Endothelial cell of umbilical vein (primary cell): ENCODE measurements around the gene RNU6-8. TPM values are rescaled to one million over a fixed set of nuclear protein-coding genes. Genes with fewer than 3 reads are reported as not detected.

Experiments used
- BruUV-seq: library from RNA; stranded (reverse); fragments of 400-500 nt; replicated peaks from 2 replicates; lab custom pipeline; 2021; lab: Mats Ljungman, UMichigan
- CTCF ChIA-PET: fragments of 300-600, 350-600 bp; sonication (Branson Sonifier 250); formaldehyde crosslinking; loops from one replicate; lab custom pipeline; 2021; ENCODE audit warnings: antibody characterized with exemption, inconsistent platforms; lab: Charles Lee
- POLR2A ChIA-PET: fragments of 300-600, 350-600 bp; sonication (Branson Sonifier 250); formaldehyde crosslinking; loops from one replicate; lab custom pipeline; 2021; ENCODE audit warnings: antibody characterized with exemption, inconsistent platforms; lab: Charles Lee
- DNase-seq: peaks from one replicate; pipeline ENCODE4 v3.0.0-alpha.2; 2011; ENCODE audit warnings: low read depth, low spot score
- FAIRE-seq: peaks from 2 replicates; lab custom pipeline; 2011; peaks lifted over from hg19 to GRCh38; lab: Jason Lieb, UNC
- H2AFZ ChIP-seq: 2 replicates; pipeline ENCODE4 v1.6.0; 2012; ENCODE audit warnings: low read depth, low read length, control low read depth, inconsistent platforms
- H3K27ac ChIP-seq: 2 replicates; pipeline ENCODE4 v1.5.1; 2011; ENCODE audit warnings: low read depth, mild to moderate bottlenecking, control low read depth, low read length, moderate library complexity; ENCODE audit not compliant: insufficient read depth
- H3K27me3 ChIP-seq, 2 experiments: 2 replicates each; pipeline versions ENCODE4 v1.6.0 to v1.6.1; 2011; ENCODE audit warnings: low read length in 2 of 2, mixed read lengths in 1 of 2; ENCODE audit not compliant: control insufficient read depth in 2 of 2, insufficient read depth in 2 of 2
- H3K36me3 ChIP-seq, 2 experiments: 2 replicates in 1 of 2; 3 replicates in 1 of 2; pipeline ENCODE4 v1.5.1; 2011; ENCODE audit warnings: low read length in 2 of 2, mild to moderate bottlenecking in 1 of 2, moderate library complexity in 1 of 2; ENCODE audit not compliant: control insufficient read depth in 2 of 2, insufficient read depth in 2 of 2; ENCODE audit errors: extremely low read depth in 1 of 2
- H3K4me1 ChIP-seq: 3 replicates; pipeline ENCODE4 v1.5.1; 2011; ENCODE audit warnings: mild to moderate bottlenecking, low read length; ENCODE audit not compliant: control insufficient read depth, insufficient read depth; ENCODE audit errors: extremely low read depth
- H3K4me2 ChIP-seq: 2 replicates; pipeline ENCODE4 v1.6.1; 2011; ENCODE audit warnings: low read length, control low read depth, mixed read lengths; ENCODE audit not compliant: insufficient read depth
- H3K4me3 ChIP-seq, 3 experiments: fragments of 200-600 bp in 1 of 3; sonication (generic), shearing (Covaris generic) in 1 of 3; replicated peaks in 1 of 3; 2 replicates each; pipeline ENCODE4 v1.5.1; 2011 to 2016; ENCODE audit warnings: control low read depth in 3 of 3, low read length in 3 of 3, mild to moderate bottlenecking in 2 of 3, inconsistent platforms in 1 of 3, low read depth in 1 of 3, moderate library complexity in 1 of 3; ENCODE audit not compliant: insufficient read depth in 1 of 3
- H3K79me2 ChIP-seq: 2 replicates; pipeline ENCODE4 v1.6.0; 2012; ENCODE audit warnings: low read length, inconsistent platforms; ENCODE audit not compliant: control insufficient read depth, insufficient read depth
- H3K9ac ChIP-seq: replicated peaks from 2 replicates; pipeline ENCODE3; 2011; ENCODE audit warnings: low read length, control low read depth; ENCODE audit not compliant: insufficient read depth; ENCODE audit errors: extremely low read depth
- H3K9me1 ChIP-seq: replicated peaks from 3 replicates; pipeline ENCODE4 v1.6.0; 2011; ENCODE audit warnings: mild to moderate bottlenecking, low read length; ENCODE audit not compliant: control insufficient read depth, insufficient read depth; ENCODE audit errors: extremely low read depth
- H3K9me3 ChIP-seq: replicated peaks from 2 replicates; pipeline ENCODE4 v1.5.1; 2012; ENCODE audit warnings: low read length, inconsistent platforms; ENCODE audit not compliant: control insufficient read depth, insufficient read depth
- H4K20me1 ChIP-seq: replicated peaks from 2 replicates; pipeline ENCODE3; 2011; ENCODE audit warnings: mild to moderate bottlenecking, low read length; ENCODE audit not compliant: control insufficient read depth, insufficient read depth; ENCODE audit errors: extremely low read depth
- EZH2 ChIP-seq: IDR thresholded peaks from 2 replicates; pipeline ENCODE4 v1.6.1; 2012; ENCODE audit warnings: borderline replicate concordance, low read depth, mild to moderate bottlenecking, moderate library complexity, low read length, inconsistent platforms; ENCODE audit not compliant: severe bottlenecking
- FOS ChIP-seq: IDR thresholded peaks from 2 replicates; pipeline ENCODE4 v1.6.1; 2011; ENCODE audit warnings: mild to moderate bottlenecking, low read length, moderate library complexity, borderline replicate concordance; ENCODE audit not compliant: insufficient read depth
- GATA2 ChIP-seq: IDR thresholded peaks from 2 replicates; pipeline ENCODE4 v1.7.0; 2011; ENCODE audit warnings: low read depth, mild to moderate bottlenecking, moderate library complexity, mixed read lengths, low read length; ENCODE audit not compliant: insufficient read length, insufficient read depth
- JUN ChIP-seq: IDR thresholded peaks from 2 replicates; pipeline ENCODE4 v1.6.1; 2011; ENCODE audit warnings: borderline replicate concordance, low read depth; ENCODE audit not compliant: insufficient read length, insufficient read depth
- MYC ChIP-seq: IDR thresholded peaks from one replicate; pipeline ENCODE4 v1.6.1; 2011; ENCODE audit warnings: mild to moderate bottlenecking, low read depth, low read length
- POLR2A ChIP-seq: IDR thresholded peaks from 2 replicates; pipeline ENCODE4 v1.6.1; 2012; ENCODE audit warnings: low read depth, mild to moderate bottlenecking, control low read depth, low read length
- POLR2AphosphoS5 ChIP-seq: IDR thresholded peaks from 2 replicates; pipeline ENCODE4 v1.6.1; 2012; ENCODE audit warnings: low read depth, mild to moderate bottlenecking, control low read depth, low read length, moderate library complexity; ENCODE audit not compliant: insufficient read depth
- dilution Hi-C: fragments of 300-500 bp; cut with MboI; formaldehyde crosslinking; loops from one replicate; pipeline ENCODE4 v1.15.0; 2019; ENCODE audit warnings: low sequenced_read_pairs; ENCODE audit not compliant: extremely low pct_ligation_motif_present
- intact Hi-C: fragments of 100-400 bp; cut with micrococcal nuclease; formaldehyde crosslinking; loops from one replicate; pipeline ENCODE4 v1.10.0; 2022
- polyA plus RNA-seq, 4 experiments: library from polyadenylated mRNA; depleted of rRNA in 3 of 4; stranded (reverse) in 3 of 4; unstranded in 1 of 4; fragments of >200 nt; gene quantifications; 2 replicates each; pipeline versions ENCODE4 v1.2.1 to v1.2.3, GENCODE V29; 2011 to 2012; ENCODE audit warnings: missing spikeins in 1 of 4
- total RNA-seq: library from RNA; stranded (reverse); gene quantifications from 2 replicates; pipeline ENCODE4 v1.2.3, GENCODE V29; 2021
- TF ChIP-seq, protein P1 (sequence below), 2 donors: IDR thresholded peaks; 1 replicate in 1 of 2; 2 replicates in 1 of 2; pipeline ENCODE4 v1.5.1; 2011; ENCODE audit warnings: low read length in 2 of 2, mild to moderate bottlenecking in 2 of 2, moderate library complexity in 2 of 2, control low read depth in 1 of 2, inconsistent platforms in 1 of 2, low read depth in 1 of 2; ENCODE audit not compliant: insufficient read depth in 1 of 2; ENCODE audit errors: extremely low read depth in 1 of 2
- TF ChIP-seq, protein P2 (sequence below): IDR thresholded peaks from 2 replicates; pipeline ENCODE4 v1.6.1; 2011; ENCODE audit not compliant: insufficient read depth, insufficient read length

RNU6-8 gene
- total and polyA plus RNA-seq, 2 donors (not counting 3 experiments of a cell fraction or from before 2014, with no cell fraction given): not detected

DNA sequence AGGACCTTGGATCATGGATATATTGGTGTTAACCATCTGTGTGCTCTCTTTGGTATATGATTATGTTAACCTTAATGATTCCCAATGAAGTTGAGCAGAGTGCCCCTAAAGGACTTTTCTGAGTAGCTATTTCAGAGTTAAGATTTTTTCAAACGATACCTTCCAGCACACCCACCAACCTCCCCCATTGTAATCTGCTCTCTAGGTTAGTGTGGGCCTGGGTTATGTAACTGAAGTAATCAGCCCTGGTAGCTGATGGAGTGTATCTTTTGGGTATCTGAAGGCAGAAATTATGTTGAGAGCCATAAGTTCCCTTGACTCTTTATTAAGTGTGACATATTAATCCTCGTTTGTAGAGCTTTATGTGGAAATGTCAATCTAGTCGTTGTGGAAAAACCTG is 47.6 kb upstream of the RNU6-8 start:
- no TSS peak for BruUV-seq
- intact Hi-C loops: loop anchor here (5.0 to 10.0 kb wide), 2 partner anchors 262 to 886 kb away; no protein-coding TSS in a partner anchor

GRCh38 chr14:32249780-32250179 is 46.7 kb upstream of the RNU6-8 start:
- BruUV-seq: no TSS peak
- POLR2A ChIA-PET: no interaction called here

More for the DNA sequence above, 47.6 kb upstream of the RNU6-8 start:
- H2AFZ ChIP-seq: no peak overlapping the region
- CTCF ChIA-PET: interaction anchor here (0.8 to 5.8 kb wide), 13 partner anchors 41 to 801 kb away, joined by 3 to 215 read pairs (median 5); partner anchors contain the start of genes ARHGAP5 and DTD2
- H3K9ac ChIP-seq: no peak overlapping the region
- no peaks in the 10 kb centered on the region for H3K4me1 ChIP-seq
- H3K9me3 ChIP-seq: no peaks in the 10 kb centered on the region
- no peak overlapping the region for H3K4me2 ChIP-seq
- no peaks in the 10 kb centered on the region for H3K27me3 ChIP-seq
- TF ChIP-seq GATA2 (no peak), EZH2 (no peak), POLR2A (no peak)
- TF ChIP-seq, protein P1, sequence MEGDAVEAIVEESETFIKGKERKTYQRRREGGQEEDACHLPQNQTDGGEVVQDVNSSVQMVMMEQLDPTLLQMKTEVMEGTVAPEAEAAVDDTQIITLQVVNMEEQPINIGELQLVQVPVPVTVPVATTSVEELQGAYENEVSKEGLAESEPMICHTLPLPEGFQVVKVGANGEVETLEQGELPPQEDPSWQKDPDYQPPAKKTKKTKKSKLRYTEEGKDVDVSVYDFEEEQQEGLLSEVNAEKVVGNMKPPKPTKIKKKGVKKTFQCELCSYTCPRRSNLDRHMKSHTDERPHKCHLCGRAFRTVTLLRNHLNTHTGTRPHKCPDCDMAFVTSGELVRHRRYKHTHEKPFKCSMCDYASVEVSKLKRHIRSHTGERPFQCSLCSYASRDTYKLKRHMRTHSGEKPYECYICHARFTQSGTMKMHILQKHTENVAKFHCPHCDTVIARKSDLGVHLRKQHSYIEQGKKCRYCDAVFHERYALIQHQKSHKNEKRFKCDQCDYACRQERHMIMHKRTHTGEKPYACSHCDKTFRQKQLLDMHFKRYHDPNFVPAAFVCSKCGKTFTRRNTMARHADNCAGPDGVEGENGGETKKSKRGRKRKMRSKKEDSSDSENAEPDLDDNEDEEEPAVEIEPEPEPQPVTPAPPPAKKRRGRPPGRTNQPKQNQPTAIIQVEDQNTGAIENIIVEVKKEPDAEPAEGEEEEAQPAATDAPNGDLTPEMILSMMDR (IDR thresholded peaks at IDR 0.05; ENCODE audit: extremely low read depth in 1 of 2, insufficient read depth in 1 of 2, low read depth in 1 of 2, low read length in 2 of 2): no peak
- no peak for FAIRE-seq
- POLR2A ChIA-PET: no interaction called here
- dilution Hi-C loops: no loop called here
- H3K9me1 ChIP-seq: no peaks in the 10 kb centered on the region
- H3K4me3 ChIP-seq: no peak overlapping the region
- no peak overlapping the region for H3K27ac ChIP-seq
- no peaks in the 10 kb centered on the region for H3K36me3 ChIP-seq
- H3K79me2 ChIP-seq: no peaks in the 10 kb centered on the region
- H4K20me1 ChIP-seq: no peaks in the 10 kb centered on the region
- no peak for DNase-seq

More at GRCh38 chr14:32249780-32250179, 46.7 kb upstream of the RNU6-8 start:
- H2AFZ ChIP-seq: no peak overlapping the region
- H3K79me2 ChIP-seq: no peaks in the 10 kb centered on the region
- H3K36me3 ChIP-seq: no peaks in the 10 kb centered on the region
- dilution Hi-C loops: no loop called here
- H3K4me3 ChIP-seq: no peak overlapping the region
- H3K9ac ChIP-seq: no peak overlapping the region
- CTCF ChIA-PET: interaction anchor here (1.0 to 5.8 kb wide), 6 partner anchors 172 to 740 kb away, joined by 3 to 215 read pairs (median 78); no protein-coding TSS in a partner anchor
- no peaks in the 10 kb centered on the region for H3K27me3 ChIP-seq
- FAIRE-seq (no peak), DNase-seq (no peak)
- H3K9me3 ChIP-seq: no peaks in the 10 kb centered on the region
- H3K4me2 ChIP-seq: no peak overlapping the region
- no peaks in the 10 kb centered on the region for H3K9me1 ChIP-seq
- no peaks in the 10 kb centered on the region for H4K20me1 ChIP-seq
- no peaks in the 10 kb centered on the region for H3K4me1 ChIP-seq
- TF ChIP-seq, protein P1 (IDR thresholded peaks at IDR 0.05; ENCODE audit: extremely low read depth in 1 of 2, insufficient read depth in 1 of 2, low read depth in 1 of 2, low read length in 2 of 2): no peak
- TF ChIP-seq FOS (no peak), POLR2A (no peak), MYC (no peak), POLR2AphosphoS5 (no peak), GATA2 (no peak), EZH2 (no peak), JUN (no peak)
- TF ChIP-seq, protein P2, sequence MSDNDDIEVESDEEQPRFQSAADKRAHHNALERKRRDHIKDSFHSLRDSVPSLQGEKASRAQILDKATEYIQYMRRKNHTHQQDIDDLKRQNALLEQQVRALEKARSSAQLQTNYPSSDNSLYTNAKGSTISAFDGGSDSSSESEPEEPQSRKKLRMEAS: no peak
- H3K27ac ChIP-seq: no peak overlapping the region
- intact Hi-C loops: loop anchor here (5.0 to 10.0 kb wide), 2 partner anchors 263 to 885 kb away; no protein-coding TSS in a partner anchor
